HepG2 (cell line): ENCODE data around the gene SLC2A4.

Experiments used
- CBFB ChIP-seq: sonication (generic); formaldehyde crosslinking; IDR thresholded peaks from 2 replicates; pipeline ENCODE4 v1.4.0; 2020; ENCODE audit warnings: missing genetic modification reagents
- FOXJ3 ChIP-seq: sonication (generic); formaldehyde crosslinking; IDR thresholded peaks from 2 replicates; pipeline ENCODE4 v1.4.0; 2020; ENCODE audit warnings: missing genetic modification reagents, mild to moderate bottlenecking, borderline replicate concordance
- GATA4 ChIP-seq: sonication (generic); IDR thresholded peaks from 2 replicates; pipeline ENCODE4 v1.6.1; 2016; ENCODE audit warnings: antibody characterized with exemption, low read depth, borderline replicate concordance

DNA sequence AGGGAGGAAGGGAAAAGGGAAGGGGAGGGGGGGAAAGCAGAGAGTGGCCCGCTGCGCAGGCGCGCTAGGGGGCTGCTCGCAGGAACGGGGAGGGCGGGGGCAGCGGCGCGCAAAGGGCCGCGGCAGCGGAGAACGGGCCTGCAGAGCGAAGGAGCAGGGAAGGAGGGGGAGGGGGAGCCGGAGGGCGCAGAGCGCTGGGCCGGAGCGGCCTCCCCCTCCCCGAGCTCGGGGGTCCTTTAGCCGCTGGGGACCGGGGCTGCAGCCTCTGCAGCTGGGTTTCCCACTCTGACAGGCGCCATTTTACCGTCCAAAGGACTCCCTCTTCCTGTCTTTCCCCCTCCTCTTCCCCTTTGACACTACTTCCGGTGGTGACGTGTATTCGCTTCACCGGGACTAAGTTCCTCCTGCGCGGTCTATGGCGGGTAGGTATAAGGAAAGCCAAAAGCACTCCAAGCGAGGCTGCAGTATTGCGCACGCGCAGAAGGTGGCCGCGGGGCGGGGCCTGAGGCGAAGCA lies 29.8 kb upstream of the SLC2A4 start, which contains the start of gene CTDNEP1:
- TF ChIP-seq GATA4 (no peak), FOXJ3 (CRISPR knock-in tag) (no peak), CBFB (CRISPR knock-in tag) (no peak)
